Natural killer cell (primary cell): ENCODE data around the gene CCDC74A. TPM values are rescaled to one million over a fixed set of nuclear protein-coding genes. Genes with fewer than 3 reads are reported as not detected.
"Not testable (repeated sequence)": the region's sequence is repeated elsewhere in the genome, so short reads cannot be mapped to it uniquely, and the experiment has no call there.

Source experiments
- ATAC-seq, 3 donors: fragments of 150-1000 bp in 2 of 3; fragments of 200-7000 bp in 1 of 3; cut with Tn5 transposase; 1 replicate in 1 of 3; 2 replicates in 2 of 3; pipeline ENCODE4 v1.10.0; 2021; ENCODE audit warnings: mild to moderate bottlenecking in 2 of 3, moderate library complexity in 2 of 3
- DNase-seq, 2 donors: peaks; one replicate each; pipeline versions ENCODE4 v3.0.0 to v3.0.0-alpha.2; 2013 to 2021; ENCODE audit warnings: mixed read lengths in 1 of 2
- H3K27ac ChIP-seq: one replicate; pipeline ENCODE4 v1.5.1; 2013; ENCODE audit warnings: mild to moderate bottlenecking, low read length
- H3K27me3 ChIP-seq: one replicate; pipeline ENCODE4 v1.6.1; 2013; ENCODE audit warnings: low read length; ENCODE audit not compliant: control insufficient read depth, insufficient read depth
- H3K36me3 ChIP-seq: one replicate; pipeline ENCODE4 v1.6.1; 2013; ENCODE audit warnings: low read length; ENCODE audit not compliant: control insufficient read depth, insufficient read depth
- H3K4me1 ChIP-seq: one replicate; pipeline ENCODE4 v1.6.1; 2013; ENCODE audit warnings: low read length; ENCODE audit not compliant: control insufficient read depth, insufficient read depth
- H3K4me3 ChIP-seq: one replicate; pipeline ENCODE4 v1.5.1; 2013; ENCODE audit warnings: low read length
- H3K9me3 ChIP-seq: one replicate; pipeline ENCODE4 v1.6.1; 2013; ENCODE audit warnings: low read length; ENCODE audit not compliant: control insufficient read depth, insufficient read depth
- H3K27ac Mint-ChIP-seq, 2 donors: one replicate each; pipeline ENCODE4 v1.8.0; 2022; ENCODE audit warnings: mild to moderate bottlenecking in 2 of 2, mixed read lengths in 2 of 2, moderate library complexity in 1 of 2
- H3K27me3 Mint-ChIP-seq, 2 donors: one replicate each; pipeline ENCODE4 v1.8.0; 2022; ENCODE audit warnings: low read depth in 2 of 2, mixed read lengths in 2 of 2
- H3K36me3 Mint-ChIP-seq: one replicate; pipeline ENCODE4 v1.8.0; 2022; ENCODE audit warnings: mixed read lengths
- H3K4me1 Mint-ChIP-seq, 2 donors: one replicate each; pipeline ENCODE4 v1.8.0; 2022; ENCODE audit warnings: mixed read lengths in 2 of 2
- H3K4me3 Mint-ChIP-seq: one replicate; pipeline ENCODE4 v1.8.0; 2022; ENCODE audit warnings: mild to moderate bottlenecking, moderate library complexity, mixed read lengths
- H3K9me3 Mint-ChIP-seq, 2 donors: one replicate each; pipeline ENCODE4 v1.8.0; 2022; ENCODE audit warnings: mixed read lengths in 2 of 2
- CTCF ChIP-seq: fragments of 200-600 bp; IDR thresholded peaks from one replicate; pipeline ENCODE4 v1.8.0; 2022; ENCODE audit warnings: antibody characterized with exemption
- WGBS: methylation state at CpG from one replicate; pipeline ENCODE4 v1.1.7; 2013; ENCODE audit warnings: missing lambda C conversion rate; ENCODE audit not compliant: insufficient coverage; 5-methylcytosine and 5-hydroxymethylcytosine counted together
- intact Hi-C: fragments of 100-400 bp; cut with micrococcal nuclease; formaldehyde crosslinking; loops from one replicate; pipeline ENCODE4 v1.14.2; 2022
- total RNA-seq, 4 donors: library from RNA; stranded (reverse); fragments of 120-200 nt in 1 of 4; gene quantifications; one replicate each; pipeline versions ENCODE4 v1.2.3 to v1.2.4, GENCODE V29; 2013 to 2022

CCDC74A gene
- total RNA-seq, 3 donors from 2014 or later (not counting 1 experiment from before 2014, with no cell fraction given), result 0.95 to 1.5 (median 1.4) TPM

- Histone ChIP-seq H3K4me1 (no peaks in the 10 kb centered on the region), H3K27ac (no peak overlapping the region), H3K36me3 (no peaks in the 10 kb centered on the region), H3K4me3 (no peak overlapping the region), H3K27me3 (no peaks in the 10 kb centered on the region), H3K9me3 (no peaks in the 10 kb centered on the region)
- Mint-ChIP-seq H3K4me1 (no peaks in the 10 kb centered on the region), H3K36me3 (no peaks in the 10 kb centered on the region), H3K9me3 (no peaks in the 10 kb centered on the region), H3K27ac (no peak overlapping the region), H3K27me3 (peaks cover 29 to 48% of the 10 kb centered on the region in 2 donors), H3K4me3 (no peak overlapping the region)
- no peak for DNase-seq
- no peak for ATAC-seq
- no peak for TF ChIP-seq CTCF
- intact Hi-C loops, result no loop called here
These were observed 40.2 kb downstream of the CCDC74A start for GRCh38 chr2:131567891-131568290.

- intact Hi-C loops, H3K4me1 ChIP-seq, H3K27me3 ChIP-seq, H3K36me3 ChIP-seq, H3K9me3 ChIP-seq, H3K4me1 Mint-ChIP-seq, H3K9me3 Mint-ChIP-seq, H3K4me3 Mint-ChIP-seq, H3K36me3 Mint-ChIP-seq, ATAC-seq, H3K27ac Mint-ChIP-seq, DNase-seq, H3K27ac ChIP-seq, H3K4me3 ChIP-seq: not testable (repeated sequence)
- WGBS, result no CpG with 5 or more reads among the region's 1 CpG
- H3K27me3 Mint-ChIP-seq, result peaks cover 28 to 47% of the 10 kb centered on the region in 2 donors
These were observed 40.7 kb downstream of the CCDC74A start for GRCh38 chr2:131568401-131568800.

DNA sequence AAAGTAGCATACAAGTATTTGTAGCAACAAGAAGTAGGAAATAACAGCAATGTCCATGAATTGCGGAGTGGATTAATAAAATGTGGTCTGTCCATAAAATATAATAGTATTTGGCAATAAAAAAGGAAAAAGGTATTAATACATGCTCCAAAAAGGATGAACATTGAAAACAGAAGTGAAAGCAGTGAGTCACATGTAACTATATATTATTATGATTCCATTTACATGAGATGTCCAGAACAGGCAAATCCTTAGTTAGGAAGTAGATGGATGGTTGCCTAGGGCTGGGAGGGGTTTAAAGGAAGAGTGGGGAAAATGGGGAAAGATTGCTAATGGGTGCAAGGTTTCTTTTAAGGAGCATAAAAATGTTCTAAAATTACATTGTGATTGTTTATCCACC is 44.5 kb downstream of the CCDC74A start:
- H3K4me3 ChIP-seq, result no peak overlapping the region
- H3K27me3 ChIP-seq, result no peaks in the 10 kb centered on the region
- H3K36me3 Mint-ChIP-seq, result no peaks in the 10 kb centered on the region
- intact Hi-C loops, result no loop called here
- TF ChIP-seq CTCF, result no peak
- H3K9me3 Mint-ChIP-seq, result no peaks in the 10 kb centered on the region
- H3K4me1 ChIP-seq, result no peaks in the 10 kb centered on the region
- no peak overlapping the region for H3K27ac ChIP-seq
- no CpG with 5 or more reads among the region's 1 CpG for WGBS
- peaks cover 9 to 43% of the 10 kb centered on the region in 2 donors for H3K27me3 Mint-ChIP-seq
- ATAC-seq (no peak), DNase-seq (no peak)
- H3K27ac Mint-ChIP-seq, result no peak overlapping the region
- no peak overlapping the region for H3K4me3 Mint-ChIP-seq
- no peaks in the 10 kb centered on the region for H3K9me3 ChIP-seq
- H3K36me3 ChIP-seq, result no peaks in the 10 kb centered on the region
- no peaks in the 10 kb centered on the region for H3K4me1 Mint-ChIP-seq

- H3K4me3 Mint-ChIP-seq, result no peak overlapping the region
- intact Hi-C loops, result no loop called here
- Histone ChIP-seq H3K36me3 (no peaks in the 10 kb centered on the region), H3K27ac (no peak overlapping the region), H3K9me3 (no peaks in the 10 kb centered on the region), H3K4me1 (no peaks in the 10 kb centered on the region), H3K27me3 (no peaks in the 10 kb centered on the region), H3K4me3 (no peak overlapping the region)
- WGBS, result 60% methylated on average over 1 of the region's 4 CpGs
- H3K9me3 Mint-ChIP-seq, result no peaks in the 10 kb centered on the region
- H3K36me3 Mint-ChIP-seq, result no peaks in the 10 kb centered on the region
- H3K27me3 Mint-ChIP-seq, result peaks cover 9 to 77% of the 10 kb centered on the region in 2 donors
- no peak for ATAC-seq
- TF ChIP-seq CTCF, result no peak
- H3K27ac Mint-ChIP-seq, result no peak overlapping the region
- no peak for DNase-seq
- H3K4me1 Mint-ChIP-seq, result no peaks in the 10 kb centered on the region
These were observed 50.1 kb downstream of the CCDC74A start for GRCh38 chr2:131577812-131578211.
